ENCODE data around the gene ATP1A1. TPM values are rescaled to one million over a fixed set of nuclear protein-coding genes. Genes with fewer than 3 reads are reported as not detected.

Gene ATP1A1
- total and polyA plus RNA-seq, 8 donors = 191 to 731 (median 235) TPM

DNA sequence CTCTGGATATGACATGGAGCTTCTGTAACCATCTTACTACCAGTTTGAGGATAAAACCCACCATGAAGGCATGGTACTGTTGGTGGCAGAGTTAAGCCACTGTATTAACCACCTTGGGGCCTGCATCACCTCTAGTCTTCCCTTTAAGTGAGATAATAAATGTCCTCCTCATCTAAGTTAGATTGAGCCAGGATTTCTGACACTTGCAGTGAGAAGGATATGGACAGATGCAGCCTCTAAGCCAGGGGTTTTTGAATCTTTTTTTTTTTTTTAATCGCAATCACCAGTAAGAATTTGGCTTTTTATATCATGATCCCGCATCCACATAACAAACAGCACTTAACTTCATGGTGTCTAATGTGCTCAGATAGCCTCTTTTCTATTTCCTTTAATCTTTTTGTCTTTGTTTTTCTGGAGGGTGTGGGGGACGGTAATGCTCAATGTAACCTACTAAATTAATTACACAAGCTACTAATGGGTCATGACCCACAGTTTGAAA is 42.2 kb downstream of the ATP1A1 start:
- H3K4me3 ChIP-seq = no peak overlapping the region
- H3K27me3 ChIP-seq = no peaks in the 10 kb centered on the region
- TF ChIP-seq, protein P1, sequence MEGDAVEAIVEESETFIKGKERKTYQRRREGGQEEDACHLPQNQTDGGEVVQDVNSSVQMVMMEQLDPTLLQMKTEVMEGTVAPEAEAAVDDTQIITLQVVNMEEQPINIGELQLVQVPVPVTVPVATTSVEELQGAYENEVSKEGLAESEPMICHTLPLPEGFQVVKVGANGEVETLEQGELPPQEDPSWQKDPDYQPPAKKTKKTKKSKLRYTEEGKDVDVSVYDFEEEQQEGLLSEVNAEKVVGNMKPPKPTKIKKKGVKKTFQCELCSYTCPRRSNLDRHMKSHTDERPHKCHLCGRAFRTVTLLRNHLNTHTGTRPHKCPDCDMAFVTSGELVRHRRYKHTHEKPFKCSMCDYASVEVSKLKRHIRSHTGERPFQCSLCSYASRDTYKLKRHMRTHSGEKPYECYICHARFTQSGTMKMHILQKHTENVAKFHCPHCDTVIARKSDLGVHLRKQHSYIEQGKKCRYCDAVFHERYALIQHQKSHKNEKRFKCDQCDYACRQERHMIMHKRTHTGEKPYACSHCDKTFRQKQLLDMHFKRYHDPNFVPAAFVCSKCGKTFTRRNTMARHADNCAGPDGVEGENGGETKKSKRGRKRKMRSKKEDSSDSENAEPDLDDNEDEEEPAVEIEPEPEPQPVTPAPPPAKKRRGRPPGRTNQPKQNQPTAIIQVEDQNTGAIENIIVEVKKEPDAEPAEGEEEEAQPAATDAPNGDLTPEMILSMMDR (IDR thresholded peaks at IDR 0.05) = no peak
- ATAC-seq (no peak), DNase-seq (no peak)
- H3K27ac ChIP-seq = no peak overlapping the region
- no peaks in the 10 kb centered on the region for H3K36me3 ChIP-seq
- no peaks in the 10 kb centered on the region for H3K9me3 ChIP-seq
- H3K4me1 ChIP-seq = peaks cover 6 to 15% of the 10 kb centered on the region in 2 donors
- intact Hi-C loops (cut with DNase I) = no loop called here

DNA sequence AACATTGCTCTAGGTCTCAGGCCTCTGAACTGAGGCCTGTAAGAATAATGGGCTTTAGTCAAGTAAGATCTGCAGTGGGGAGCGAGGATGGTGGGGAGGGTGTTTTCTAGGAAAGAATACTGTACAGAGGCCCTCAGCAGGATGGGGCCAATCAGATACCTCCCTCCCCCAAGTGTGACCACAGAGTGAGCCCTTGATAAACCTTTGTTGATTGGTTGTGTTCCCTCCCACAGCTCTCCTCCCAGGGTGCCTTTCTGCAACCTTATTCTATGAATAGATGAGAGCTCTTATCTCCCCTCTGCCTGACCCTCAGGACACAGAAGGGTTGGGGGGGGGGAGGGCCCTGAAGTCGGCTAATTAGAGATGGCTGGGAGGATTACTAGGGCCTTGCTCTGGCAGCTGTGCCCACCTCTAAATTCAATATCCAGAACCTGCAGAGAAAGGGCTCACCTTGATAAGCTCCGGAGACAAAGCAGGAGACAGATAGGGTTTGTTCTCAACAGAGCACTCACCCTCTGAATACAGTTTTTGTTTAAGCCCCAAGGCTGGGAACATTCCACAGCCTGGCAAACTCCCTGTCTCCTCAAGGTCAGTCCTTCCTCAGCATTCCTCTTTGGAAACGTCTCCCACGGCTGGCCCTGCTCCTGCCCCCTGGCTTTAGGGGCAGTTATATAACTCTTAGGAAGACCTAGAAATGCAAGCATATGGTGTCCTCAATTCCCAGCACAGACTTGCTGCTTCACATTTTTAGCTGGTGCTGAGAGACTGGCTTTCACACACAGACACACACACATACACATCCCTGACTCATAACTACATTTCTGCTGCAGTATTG is 42.9 kb downstream of the ATP1A1 start:
- DNase-seq (no peak), ATAC-seq (no peak)
- H3K9me3 ChIP-seq = no peaks in the 10 kb centered on the region
- no peaks in the 10 kb centered on the region for H3K27me3 ChIP-seq
- no peak overlapping the region for H3K4me3 ChIP-seq
- peaks cover 6 to 15% of the 10 kb centered on the region in 2 donors for H3K4me1 ChIP-seq
- no peaks in the 10 kb centered on the region for H3K36me3 ChIP-seq
- no peak overlapping the region for H3K27ac ChIP-seq
- TF ChIP-seq, protein P1 (IDR thresholded peaks at IDR 0.05) = no peak
- intact Hi-C loops (cut with DNase I) = no loop called here

DNA sequence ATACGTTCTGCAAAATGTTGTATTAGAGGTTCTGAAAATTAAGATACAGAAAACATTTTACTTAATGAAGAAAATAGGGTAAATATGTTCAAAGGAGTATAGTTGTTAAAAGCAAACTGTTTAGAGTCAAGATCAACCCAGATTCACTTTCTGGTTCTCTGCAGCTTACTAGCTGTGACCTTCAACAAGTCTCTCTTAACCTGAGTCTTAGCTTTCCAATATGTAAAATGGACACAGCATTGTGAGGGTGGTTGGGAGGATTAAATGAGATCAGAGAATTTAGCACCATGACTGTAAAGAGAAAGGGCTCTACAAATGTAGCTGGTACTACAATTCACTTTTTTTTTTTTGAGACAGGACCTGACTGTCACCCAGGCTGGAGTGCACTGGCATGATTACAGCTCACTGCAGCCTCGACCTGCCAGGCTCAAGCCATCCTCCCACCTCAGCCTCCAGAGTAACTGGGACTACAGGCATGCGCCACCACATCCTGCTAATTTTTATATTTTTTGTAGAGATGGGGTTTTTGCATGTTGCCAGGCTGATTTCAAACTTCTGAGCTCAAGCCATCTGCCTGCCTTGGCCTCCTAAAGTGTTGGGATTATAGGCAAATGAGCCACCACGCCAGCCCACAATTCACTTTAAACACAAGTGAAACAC is 43.9 kb downstream of the ATP1A1 start:
- TF ChIP-seq, protein P1 (IDR thresholded peaks at IDR 0.05) = no peak
- no peak for DNase-seq
- Histone ChIP-seq H3K9me3 (no peaks in the 10 kb centered on the region), H3K27me3 (no peaks in the 10 kb centered on the region), H3K36me3 (no peaks in the 10 kb centered on the region), H3K4me3 (no peak overlapping the region), H3K27ac (no peak overlapping the region), H3K4me1 (peaks cover 6 to 15% of the 10 kb centered on the region in 2 donors)
- intact Hi-C loops (cut with DNase I) = no loop called here
- ATAC-seq = no peak

DNA sequence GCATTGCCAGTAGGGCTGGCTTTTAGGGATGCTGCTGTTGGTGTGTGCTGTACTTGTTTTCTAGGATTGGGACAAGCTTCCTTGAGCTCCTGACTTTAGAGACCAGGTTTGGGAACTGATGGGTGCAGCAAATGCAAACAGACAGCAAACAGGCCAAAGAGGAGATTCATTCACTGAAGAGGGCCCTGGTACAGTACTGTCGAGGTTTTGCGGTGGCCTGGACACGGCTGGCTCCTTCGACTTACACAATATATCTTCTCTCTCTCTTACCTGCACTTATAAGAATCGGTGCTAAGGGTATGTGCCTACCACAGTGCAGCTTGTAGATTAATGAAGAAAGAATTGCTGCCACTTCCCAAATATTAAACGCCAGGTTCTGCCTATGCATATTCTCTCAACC is 44.6 kb downstream of the ATP1A1 start:
- Histone ChIP-seq H3K36me3 (no peaks in the 10 kb centered on the region), H3K9me3 (no peaks in the 10 kb centered on the region), H3K4me3 (peak overlapping the region; percentile 64 to 92), H3K27me3 (no peaks in the 10 kb centered on the region), H3K27ac (peak overlapping the region in 1 of 2 donors; percentile 46), H3K4me1 (peaks cover 6 to 15% of the 10 kb centered on the region in 2 donors)
- ATAC-seq = no peak
- intact Hi-C loops (cut with DNase I) = no loop called here
- TF ChIP-seq, protein P1 (IDR thresholded peaks at IDR 0.05) = no peak
- no peak for DNase-seq
